GM23338 (cell line): ENCODE results near the gene CCL21. TPM values are rescaled to one million over a fixed set of nuclear protein-coding genes. Genes with fewer than 3 reads are reported as not detected.

Experiments
- ATAC-seq: fragments of 200-7000 bp; cut with Tn5 transposase; 3 replicates; pipeline ENCODE4 v1.9.1; 2020
- DNase-seq: peaks from one replicate; pipeline ENCODE4 v3.0.0-alpha.2; 2015; ENCODE audit warnings: low spot score
- H2AFZ ChIP-seq: fragments of 200-600 bp; sonication (generic); 2 replicates; pipeline ENCODE4 v1.8.0; 2016; ENCODE audit warnings: antibody characterized with exemption, mild to moderate bottlenecking, moderate library complexity
- H3F3A ChIP-seq: fragments of 200-600 bp; sonication (generic); replicated peaks from 2 replicates; pipeline ENCODE4 v1.8.0; 2017; ENCODE audit warnings: antibody characterized with exemption, mixed run types, low read depth
- H3K27ac ChIP-seq: fragments of 200-600 bp; sonication (generic); 2 replicates; pipeline ENCODE4 v1.6.1; 2016; ENCODE audit warnings: low read depth
- H3K27me3 ChIP-seq: fragments of 200-600 bp; sonication (generic); 2 replicates; pipeline ENCODE4 v1.8.0; 2016; ENCODE audit warnings: mild to moderate bottlenecking, mixed run types, moderate library complexity; ENCODE audit not compliant: insufficient read depth
- H3K36me3 ChIP-seq: fragments of 200-600 bp; sonication (generic); 2 replicates; pipeline ENCODE4 v1.8.0; 2016; ENCODE audit warnings: mild to moderate bottlenecking; ENCODE audit not compliant: insufficient read depth
- H3K4me1 ChIP-seq: fragments of 200-600 bp; sonication (generic); 2 replicates; pipeline ENCODE4 v1.8.0; 2016; ENCODE audit warnings: mild to moderate bottlenecking, moderate library complexity; ENCODE audit not compliant: insufficient read depth
- H3K4me2 ChIP-seq: fragments of 200-600 bp; sonication (generic); 2 replicates; pipeline ENCODE4 v1.7.1; 2017; ENCODE audit warnings: mixed run types
- H3K4me3 ChIP-seq: fragments of 200-600 bp; sonication (generic); 2 replicates; pipeline ENCODE4 v1.6.1; 2016; ENCODE audit warnings: mixed run types
- H3K79me2 ChIP-seq: fragments of 200-600 bp; sonication (generic); replicated peaks from 2 replicates; pipeline ENCODE4 v1.8.0; 2017; ENCODE audit warnings: mild to moderate bottlenecking; ENCODE audit not compliant: insufficient read depth
- H3K9me2 ChIP-seq: fragments of 200-600 bp; sonication (generic); 2 replicates; pipeline ENCODE4 v1.8.0; 2017; ENCODE audit not compliant: insufficient read depth
- H4K20me1 ChIP-seq: fragments of 200-600 bp; sonication (generic); replicated peaks from 2 replicates; pipeline ENCODE4 v1.8.0; 2017; ENCODE audit warnings: mild to moderate bottlenecking; ENCODE audit not compliant: insufficient read depth
- H3K27ac Mint-ChIP-seq: 2 replicates; pipeline ENCODE4 v1.8.0; 2020; ENCODE audit warnings: inconsistent platforms, mild to moderate bottlenecking, moderate library complexity, mixed read lengths
- H3K27me3 Mint-ChIP-seq: 3 replicates; pipeline ENCODE4 v1.8.0; 2022; ENCODE audit warnings: low read depth, mild to moderate bottlenecking, moderate library complexity, mixed read lengths, inconsistent platforms; ENCODE audit not compliant: insufficient read depth, poor library complexity
- H3K36me3 Mint-ChIP-seq: 3 replicates; pipeline ENCODE4 v1.8.0; 2021; ENCODE audit warnings: low read depth, mild to moderate bottlenecking, inconsistent platforms, moderate library complexity, mixed read lengths
- H3K4me1 Mint-ChIP-seq: 3 replicates; pipeline ENCODE4 v1.8.0; 2020; ENCODE audit warnings: mild to moderate bottlenecking, inconsistent platforms, mixed read lengths
- H3K4me3 Mint-ChIP-seq: 3 replicates; pipeline ENCODE4 v1.8.0; 2021; ENCODE audit warnings: moderate library complexity, mild to moderate bottlenecking, inconsistent platforms, mixed read lengths
- H3K9me3 Mint-ChIP-seq: 3 replicates; pipeline ENCODE4 v1.8.0; 2020; ENCODE audit warnings: moderate library complexity, mild to moderate bottlenecking, inconsistent platforms, mixed read lengths
- CTCF ChIP-seq, 2 experiments: fragments of 200-600 bp in 1 of 2; sonication (generic) in 1 of 2; conservative IDR thresholded peaks; 2 replicates each; pipeline versions ENCODE4 v1.5.1 to v1.6.1; 2016 to 2017; ENCODE audit warnings: antibody characterized with exemption in 2 of 2, low read depth in 2 of 2, mild to moderate bottlenecking in 2 of 2, moderate library complexity in 1 of 2
- ETS1 ChIP-seq: IDR thresholded peaks from 2 replicates; pipeline ENCODE4 v1.6.1; 2016; ENCODE audit warnings: antibody characterized with exemption
- EZH2 ChIP-seq: fragments of 200-600 bp; sonication (generic); IDR thresholded peaks from one replicate; pipeline ENCODE4 v1.8.0; 2017; ENCODE audit warnings: antibody characterized with exemption, mild to moderate bottlenecking, low read depth; ENCODE audit not compliant: unreplicated experiment
- EZH2phosphoT487 ChIP-seq: fragments of 200-600 bp; sonication (generic); IDR thresholded peaks from one replicate; pipeline ENCODE4 v1.8.1; 2018; ENCODE audit warnings: antibody characterized with exemption; ENCODE audit not compliant: unreplicated experiment
- JUNB ChIP-seq: IDR thresholded peaks from one replicate; pipeline ENCODE4 v1.6.1; 2016; ENCODE audit warnings: antibody characterized with exemption; ENCODE audit not compliant: unreplicated experiment
- NANOG ChIP-seq: IDR thresholded peaks from 2 replicates; pipeline ENCODE4 v1.6.1; 2016; ENCODE audit warnings: antibody characterized with exemption, borderline replicate concordance
- POLR2AphosphoS5 ChIP-seq: IDR thresholded peaks from 2 replicates; pipeline ENCODE4 v1.6.1; 2016; ENCODE audit warnings: antibody characterized with exemption, low read depth
- ZNF114 ChIP-seq: fragments of 250-450 bp; sonication (Bioruptor Pico); IDR thresholded peaks from 2 replicates; pipeline ENCODE4 v1.5.0; 2020; ENCODE audit warnings: mild to moderate bottlenecking, moderate library complexity
- ZNF331 ChIP-seq: fragments of 250-450 bp; sonication (Bioruptor Pico); IDR thresholded peaks from 2 replicates; pipeline ENCODE4 v1.5.0; 2020; ENCODE audit warnings: low read depth, mild to moderate bottlenecking, moderate library complexity
- ZNF462 ChIP-seq: fragments of 250-450 bp; sonication (Bioruptor Pico); IDR thresholded peaks from 2 replicates; pipeline ENCODE4 v1.5.0; 2020; ENCODE audit warnings: mild to moderate bottlenecking, moderate library complexity
- polyA plus RNA-seq: library from polyadenylated mRNA; unstranded; fragments of >200 nt; fragmentation: Nextera tagmentation; extraction: Ambion mirVana; gene quantifications from 2 replicates; pipeline ENCODE4 v1.2.1, GENCODE V29; 2016
- total RNA-seq: library from RNA; depleted of rRNA; stranded (reverse); fragments of >200 nt; shearing (Covaris generic); gene quantifications from 2 replicates; pipeline ENCODE4 v1.2.3, GENCODE V29; 2014
- TF ChIP-seq, protein P1 (sequence below): IDR thresholded peaks from one replicate; pipeline ENCODE4 v1.6.1; 2018; ENCODE audit warnings: antibody characterized with exemption; ENCODE audit not compliant: unreplicated experiment

Gene CCL21
- total and polyA plus RNA-seq, 2 experiments from 2014 or later, result not detected

- TF ChIP-seq, protein P1, sequence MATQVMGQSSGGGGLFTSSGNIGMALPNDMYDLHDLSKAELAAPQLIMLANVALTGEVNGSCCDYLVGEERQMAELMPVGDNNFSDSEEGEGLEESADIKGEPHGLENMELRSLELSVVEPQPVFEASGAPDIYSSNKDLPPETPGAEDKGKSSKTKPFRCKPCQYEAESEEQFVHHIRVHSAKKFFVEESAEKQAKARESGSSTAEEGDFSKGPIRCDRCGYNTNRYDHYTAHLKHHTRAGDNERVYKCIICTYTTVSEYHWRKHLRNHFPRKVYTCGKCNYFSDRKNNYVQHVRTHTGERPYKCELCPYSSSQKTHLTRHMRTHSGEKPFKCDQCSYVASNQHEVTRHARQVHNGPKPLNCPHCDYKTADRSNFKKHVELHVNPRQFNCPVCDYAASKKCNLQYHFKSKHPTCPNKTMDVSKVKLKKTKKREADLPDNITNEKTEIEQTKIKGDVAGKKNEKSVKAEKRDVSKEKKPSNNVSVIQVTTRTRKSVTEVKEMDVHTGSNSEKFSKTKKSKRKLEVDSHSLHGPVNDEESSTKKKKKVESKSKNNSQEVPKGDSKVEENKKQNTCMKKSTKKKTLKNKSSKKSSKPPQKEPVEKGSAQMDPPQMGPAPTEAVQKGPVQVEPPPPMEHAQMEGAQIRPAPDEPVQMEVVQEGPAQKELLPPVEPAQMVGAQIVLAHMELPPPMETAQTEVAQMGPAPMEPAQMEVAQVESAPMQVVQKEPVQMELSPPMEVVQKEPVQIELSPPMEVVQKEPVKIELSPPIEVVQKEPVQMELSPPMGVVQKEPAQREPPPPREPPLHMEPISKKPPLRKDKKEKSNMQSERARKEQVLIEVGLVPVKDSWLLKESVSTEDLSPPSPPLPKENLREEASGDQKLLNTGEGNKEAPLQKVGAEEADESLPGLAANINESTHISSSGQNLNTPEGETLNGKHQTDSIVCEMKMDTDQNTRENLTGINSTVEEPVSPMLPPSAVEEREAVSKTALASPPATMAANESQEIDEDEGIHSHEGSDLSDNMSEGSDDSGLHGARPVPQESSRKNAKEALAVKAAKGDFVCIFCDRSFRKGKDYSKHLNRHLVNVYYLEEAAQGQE, result no peak
- TF ChIP-seq EZH2phosphoT487, result no peak
- TF ChIP-seq ZNF331 (CRISPR knock-in tag), result no peak
- TF ChIP-seq POLR2AphosphoS5, result no peak
- TF ChIP-seq NANOG, result no peak
- TF ChIP-seq EZH2, result no peak
- no peak for TF ChIP-seq CTCF (conservative IDR thresholded peaks at IDR 0.05; ENCODE audit: low read depth in 2 of 2)
Observed at GRCh38 chr9:34662526-34663302, 47.2 kb downstream of the CCL21 start, which contains the start of gene CCL27 (continued).

DNA sequence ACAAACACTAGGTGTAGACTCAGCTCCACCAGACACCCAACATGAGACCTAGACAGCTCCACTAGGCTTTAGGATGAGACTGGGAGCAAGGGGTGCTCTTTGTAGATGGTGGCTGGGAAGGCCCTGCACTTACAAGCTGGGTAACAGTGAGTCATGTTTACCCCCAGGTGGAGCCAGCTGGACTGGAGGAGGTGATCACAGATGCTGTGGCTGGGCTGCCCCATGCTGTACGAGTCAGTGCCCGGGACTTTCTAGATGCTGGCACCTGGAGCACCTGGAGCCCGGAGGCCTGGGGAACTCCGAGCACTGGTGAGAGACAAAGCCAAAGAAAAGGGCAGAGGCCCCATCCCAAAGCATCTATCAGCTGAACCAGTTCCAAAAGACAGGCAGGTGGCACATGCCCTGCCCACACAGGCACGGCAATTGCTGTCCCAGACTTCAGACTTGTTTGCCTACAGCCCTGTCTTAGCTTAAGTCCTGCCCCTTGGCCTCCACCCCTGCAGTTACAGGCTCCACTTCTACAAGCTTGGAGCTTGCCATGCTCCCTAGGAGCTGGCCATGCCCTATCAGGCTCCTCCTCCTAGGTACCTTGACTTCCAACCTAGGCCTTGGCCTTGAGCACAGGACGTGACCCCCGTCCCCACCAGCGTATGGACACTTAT is 50.2 kb downstream of the CCL21 start:
- peaks cover 20% of the 10 kb centered on the region for H3K27me3 Mint-ChIP-seq
- Histone ChIP-seq H3K27ac (no peak overlapping the region), H3K9me2 (no peaks in the 10 kb centered on the region), H3K36me3 (no peaks in the 10 kb centered on the region), H3F3A (no peaks in the 10 kb centered on the region), H3K4me3 (no peak overlapping the region), H3K4me2 (no peak overlapping the region), H3K79me2 (no peaks in the 10 kb centered on the region), H3K27me3 (no peaks in the 10 kb centered on the region), H4K20me1 (no peaks in the 10 kb centered on the region), H3K4me1 (peaks cover 3% of the 10 kb centered on the region), H2AFZ (no peak overlapping the region)
- DNase-seq (no peak), ATAC-seq (no peak)
- H3K4me3 Mint-ChIP-seq, result no peak overlapping the region
- H3K4me1 Mint-ChIP-seq, result peaks cover 14% of the 10 kb centered on the region
- no peak overlapping the region for H3K27ac Mint-ChIP-seq
- H3K9me3 Mint-ChIP-seq, result no peaks in the 10 kb centered on the region; the same call in 2 of the 3 replicates
- H3K36me3 Mint-ChIP-seq, result no peaks in the 10 kb centered on the region
- TF ChIP-seq JUNB, result no peak
- no peak for TF ChIP-seq ZNF462 (CRISPR knock-in tag)
- no peak for TF ChIP-seq EZH2
- TF ChIP-seq ZNF114 (CRISPR knock-in tag), result no peak
- no peak for TF ChIP-seq ZNF331 (CRISPR knock-in tag)
- no peak for TF ChIP-seq ETS1
